Mucosa of descending colon (tissue), 3 donors: Measurements from ENCODE around the gene NAB2. TPM values are rescaled to one million over a fixed set of nuclear protein-coding genes. Genes with fewer than 3 reads are reported as not detected.

Experiments
- ATAC-seq: fragments of 200-7000 bp; cut with Tn5 transposase; one replicate; pipeline ENCODE4 v1.9.1; 2020; ENCODE audit warnings: mild to moderate bottlenecking, moderate library complexity
- DNase-seq, 3 donors: peaks; one replicate each; pipeline ENCODE4 v3.0.0-alpha.2; 2020
- H3K36me3 ChIP-seq: fragments of 200-600 bp; one replicate; pipeline ENCODE4 v1.8.0; 2021; ENCODE audit warnings: low read depth, mild to moderate bottlenecking
- H3K4me1 ChIP-seq: fragments of 200-600 bp; one replicate; pipeline ENCODE4 v1.8.0; 2021; ENCODE audit warnings: low read depth, mild to moderate bottlenecking
- H3K4me3 ChIP-seq: fragments of 200-600 bp; one replicate; pipeline ENCODE4 v1.8.0; 2021; ENCODE audit warnings: mild to moderate bottlenecking
- H3K9me3 ChIP-seq: fragments of 200-600 bp; one replicate; pipeline ENCODE4 v1.8.0; 2021; ENCODE audit warnings: mild to moderate bottlenecking
- intact Hi-C, 2 donors: fragments of 100-400 bp; cut with DNase I in 1 of 2; cut with micrococcal nuclease in 1 of 2; formaldehyde crosslinking; loops; one replicate each; pipeline versions ENCODE4 v1.11.0 to v1.11.1; 2022; cut with DNase I, micrococcal nuclease
- total RNA-seq, 3 donors: library from RNA; stranded (reverse); fragmentation: NEBNext Ultra II Directional in 2 of 3; extraction: Animal tissue kit (Norgen Biotek cat#: 25700) in 2 of 3; gene quantifications; one replicate each; pipeline versions ENCODE4 v1.2.1 to v1.2.4, GENCODE V29; 2021 to 2023
- TF ChIP-seq, protein P1 (sequence below): fragments of 200-600 bp; IDR thresholded peaks from one replicate; pipeline ENCODE4 v1.8.0; 2022; ENCODE audit warnings: antibody characterized with exemption, mild to moderate bottlenecking
- donor health status: DM: no; HTN: no; CAD: no; lungs with moderate emphysema.
- donor health status: DM: no; HTN: no; CAD: no.
- donor health status: DM: no; HTN: yes; CAD: no.

Gene NAB2
- total RNA-seq, 3 donors from 2014 or later, result 2.6 to 29.3 (median 3.9) TPM

DNA sequence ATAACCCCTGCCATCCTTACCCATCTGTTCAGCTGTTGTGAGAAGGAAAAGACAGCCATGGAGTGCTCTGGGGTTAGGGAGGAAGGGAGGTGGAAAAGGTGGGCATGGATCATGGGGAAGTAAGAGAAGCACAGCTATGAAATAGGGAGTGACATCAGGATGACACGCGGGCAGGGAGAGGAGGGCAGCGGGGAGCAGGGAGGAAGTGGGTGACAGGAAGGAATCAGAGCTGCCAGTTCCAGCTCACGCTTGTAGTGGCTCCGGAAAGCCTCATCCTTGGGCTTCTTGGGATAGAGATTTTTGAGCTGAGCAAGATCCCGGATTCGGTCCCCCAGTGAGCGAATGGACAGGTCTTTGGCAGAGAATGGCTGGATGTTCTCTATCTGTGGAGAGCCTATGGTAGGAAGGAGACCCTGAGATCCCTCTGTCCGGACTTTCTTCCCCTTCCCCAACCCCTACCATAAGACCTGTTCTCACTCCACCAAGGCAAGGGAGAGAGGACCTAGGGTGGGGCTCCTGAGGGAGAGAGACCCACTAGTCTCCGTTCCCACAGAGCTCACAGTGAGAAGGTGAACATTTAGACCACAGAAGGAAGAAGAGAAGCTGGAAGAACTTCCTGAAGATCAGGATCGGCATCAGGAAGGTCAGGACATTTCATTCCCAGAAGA is 10.3 kb downstream of the NAB2 start:
- Histone ChIP-seq H3K4me3 (no peak overlapping the region), H3K9me3 (no peaks in the 10 kb centered on the region), H3K36me3 (no peaks in the 10 kb centered on the region), H3K4me1 (peaks cover 16% of the 10 kb centered on the region)
- TF ChIP-seq, protein P1, sequence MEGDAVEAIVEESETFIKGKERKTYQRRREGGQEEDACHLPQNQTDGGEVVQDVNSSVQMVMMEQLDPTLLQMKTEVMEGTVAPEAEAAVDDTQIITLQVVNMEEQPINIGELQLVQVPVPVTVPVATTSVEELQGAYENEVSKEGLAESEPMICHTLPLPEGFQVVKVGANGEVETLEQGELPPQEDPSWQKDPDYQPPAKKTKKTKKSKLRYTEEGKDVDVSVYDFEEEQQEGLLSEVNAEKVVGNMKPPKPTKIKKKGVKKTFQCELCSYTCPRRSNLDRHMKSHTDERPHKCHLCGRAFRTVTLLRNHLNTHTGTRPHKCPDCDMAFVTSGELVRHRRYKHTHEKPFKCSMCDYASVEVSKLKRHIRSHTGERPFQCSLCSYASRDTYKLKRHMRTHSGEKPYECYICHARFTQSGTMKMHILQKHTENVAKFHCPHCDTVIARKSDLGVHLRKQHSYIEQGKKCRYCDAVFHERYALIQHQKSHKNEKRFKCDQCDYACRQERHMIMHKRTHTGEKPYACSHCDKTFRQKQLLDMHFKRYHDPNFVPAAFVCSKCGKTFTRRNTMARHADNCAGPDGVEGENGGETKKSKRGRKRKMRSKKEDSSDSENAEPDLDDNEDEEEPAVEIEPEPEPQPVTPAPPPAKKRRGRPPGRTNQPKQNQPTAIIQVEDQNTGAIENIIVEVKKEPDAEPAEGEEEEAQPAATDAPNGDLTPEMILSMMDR, result no peak
- DNase-seq (no peak), ATAC-seq (no peak)
- intact Hi-C loops, result no loop called here

DNA sequence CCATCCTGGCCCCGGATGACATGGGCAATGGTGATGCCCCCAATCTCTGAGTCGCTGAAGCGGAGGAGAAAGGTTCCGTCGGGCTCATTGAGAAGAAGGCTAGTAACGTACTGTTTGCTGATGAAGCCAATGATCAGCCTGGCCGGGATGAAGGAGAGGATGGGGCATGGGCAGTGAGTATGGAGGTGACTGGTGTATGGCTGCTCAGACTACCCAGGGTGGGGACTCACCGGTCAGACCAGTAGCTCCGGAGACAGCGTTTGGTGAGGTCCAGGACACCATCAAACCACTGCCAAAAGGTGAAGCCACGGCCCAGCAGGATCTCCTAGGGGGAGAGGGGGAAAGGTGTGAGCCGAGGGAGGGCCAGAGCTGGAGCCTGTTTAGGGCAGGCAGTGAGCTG is 10.9 kb downstream of the NAB2 start:
- DNase-seq (no peak), ATAC-seq (no peak)
- TF ChIP-seq, protein P1, result no peak
- intact Hi-C loops, result no loop called here
- peaks cover 12% of the 10 kb centered on the region for H3K4me1 ChIP-seq
- H3K36me3 ChIP-seq, result no peaks in the 10 kb centered on the region
- H3K4me3 ChIP-seq, result no peak overlapping the region
- no peaks in the 10 kb centered on the region for H3K9me3 ChIP-seq

DNA sequence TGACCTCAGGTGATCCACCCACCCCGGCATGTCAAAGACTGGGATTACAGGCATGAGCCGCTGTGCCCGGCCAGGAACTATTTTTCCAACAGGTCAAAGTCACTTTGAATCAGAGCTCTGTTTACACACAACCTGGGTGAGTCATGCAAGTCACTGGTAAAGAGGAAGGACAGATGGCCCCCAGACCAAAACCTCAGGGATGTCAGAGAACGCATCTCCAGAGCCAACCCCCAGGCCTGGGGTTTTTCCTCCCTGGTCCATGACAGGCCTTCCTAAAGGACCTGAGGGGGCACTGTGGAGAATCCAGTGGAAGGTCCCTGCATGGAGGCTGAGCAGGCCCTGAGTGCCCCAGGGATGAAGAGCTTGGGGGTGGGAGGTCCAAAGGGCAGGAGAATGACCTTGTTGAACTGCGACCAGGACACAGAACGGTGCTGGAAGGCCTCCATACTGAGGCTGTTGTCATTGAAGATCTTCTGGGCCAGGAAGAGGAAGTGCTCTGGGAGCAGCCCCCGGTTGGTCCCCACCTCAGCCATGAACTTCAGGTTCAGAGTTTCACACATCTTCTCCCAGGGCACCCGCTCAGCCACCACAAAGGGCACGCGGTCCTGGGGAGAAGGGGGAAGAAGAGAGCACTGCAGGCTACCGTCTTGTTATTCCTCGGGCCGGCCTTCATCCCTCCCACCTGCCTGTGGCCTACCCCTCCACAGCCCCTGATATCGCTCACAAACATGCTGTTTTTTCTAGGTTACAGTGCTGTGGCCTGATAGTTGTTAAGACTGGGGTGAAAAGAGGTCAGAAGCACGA is 13.2 kb downstream of the NAB2 start:
- TF ChIP-seq, protein P1, result no peak
- Histone ChIP-seq H3K4me1 (peaks cover 12% of the 10 kb centered on the region), H3K4me3 (no peak overlapping the region), H3K9me3 (no peaks in the 10 kb centered on the region), H3K36me3 (no peaks in the 10 kb centered on the region)
- intact Hi-C loops, result no loop called here
- ATAC-seq, result peak; percentile 88
- DNase-seq, result peak in 2 of 3 donors; percentile 33 to 63

DNA sequence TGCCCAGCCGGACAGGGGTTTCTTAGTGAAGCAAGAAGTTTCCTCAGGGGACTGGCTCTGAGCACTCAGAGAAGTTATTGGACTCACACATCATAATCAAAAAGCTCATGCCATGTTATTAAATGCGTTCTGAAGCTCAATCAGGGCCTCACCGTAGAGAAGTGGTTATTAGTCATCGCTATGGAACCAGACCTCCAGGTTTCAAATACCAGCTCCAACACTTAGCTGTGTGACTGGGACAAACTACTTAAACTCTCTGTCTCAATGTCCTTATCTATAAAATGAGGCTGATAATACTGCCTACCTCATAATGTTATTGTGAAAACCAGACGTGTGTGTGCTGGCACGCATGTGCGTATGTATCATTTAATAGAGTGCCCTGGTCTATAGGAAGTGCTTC is 14.9 kb downstream of the NAB2 start:
- Histone ChIP-seq H3K36me3 (no peaks in the 10 kb centered on the region), H3K4me1 (peaks cover 12% of the 10 kb centered on the region), H3K9me3 (no peaks in the 10 kb centered on the region), H3K4me3 (no peak overlapping the region)
- intact Hi-C loops, result no loop called here
- ATAC-seq (no peak), DNase-seq (no peak)
- TF ChIP-seq, protein P1, result no peak

DNA sequence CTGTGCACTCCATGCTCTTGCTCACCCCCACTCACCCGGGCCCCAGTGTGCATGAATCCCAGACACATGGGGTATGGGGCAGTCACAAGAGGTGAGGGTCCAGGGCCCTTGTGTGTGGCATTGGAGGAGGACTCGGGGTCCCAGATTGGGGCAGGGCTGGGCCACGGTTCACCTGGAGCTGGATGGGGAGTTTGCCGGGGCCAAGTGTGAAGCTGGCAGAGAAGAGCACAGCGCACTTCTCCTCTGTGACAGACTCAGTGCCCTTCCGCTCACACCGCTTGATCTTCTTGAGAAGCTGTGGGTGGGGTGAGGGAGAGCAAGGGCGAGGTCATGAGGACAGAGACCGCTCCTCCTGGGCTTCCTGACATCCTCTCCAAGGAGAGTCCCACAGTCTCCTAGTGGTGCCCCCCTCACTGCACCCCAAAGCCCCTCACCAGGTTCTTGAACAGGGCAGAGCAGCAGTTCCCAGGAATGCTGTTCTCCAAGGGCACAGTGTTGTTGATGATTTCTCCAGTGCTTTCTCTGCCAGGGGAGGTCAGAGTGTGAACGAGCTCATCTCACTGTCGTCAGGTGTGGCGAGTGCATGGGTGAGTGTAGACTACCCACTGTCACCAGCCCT is 15.5 kb downstream of the NAB2 start:
- no peak for ATAC-seq
- H3K4me1 ChIP-seq, result peaks cover 17% of the 10 kb centered on the region
- H3K4me3 ChIP-seq, result no peak overlapping the region
- TF ChIP-seq, protein P1, result no peak
- peak in 1 of 3 donors; percentile 25 for DNase-seq
- no peaks in the 10 kb centered on the region for H3K9me3 ChIP-seq
- no peaks in the 10 kb centered on the region for H3K36me3 ChIP-seq
- intact Hi-C loops, result no loop called here
